HG03139 (cell line): ENCODE measurements around the gene MAB21L1.

Experiments
- ATAC-seq: cut with Tn5 transposase; IDR thresholded peaks from one replicate; pipeline ENCODE4 v1.9.1; 2021; ENCODE audit not compliant: unreplicated experiment

Gene MAB21L1

DNA sequence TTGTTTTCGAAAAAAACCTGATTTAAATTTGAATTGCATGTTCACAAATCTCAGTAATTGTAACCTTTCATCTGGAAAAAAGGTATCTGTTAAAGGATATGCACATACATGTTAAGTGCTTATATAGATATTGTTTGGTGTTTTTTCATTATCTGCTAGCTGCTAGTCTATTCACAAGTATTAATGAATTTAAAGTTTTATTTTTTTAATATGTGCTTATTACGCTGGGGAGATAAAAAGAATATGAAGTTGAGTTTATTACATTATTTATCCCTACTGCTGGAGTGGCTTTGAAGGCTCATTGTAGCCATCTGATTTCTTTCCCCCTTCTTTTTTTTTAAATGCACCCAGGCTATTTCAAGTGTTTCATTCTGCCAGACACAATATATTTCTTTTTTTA lies 3.9 kb upstream of the MAB21L1 start:
- ATAC-seq = no peak

DNA sequence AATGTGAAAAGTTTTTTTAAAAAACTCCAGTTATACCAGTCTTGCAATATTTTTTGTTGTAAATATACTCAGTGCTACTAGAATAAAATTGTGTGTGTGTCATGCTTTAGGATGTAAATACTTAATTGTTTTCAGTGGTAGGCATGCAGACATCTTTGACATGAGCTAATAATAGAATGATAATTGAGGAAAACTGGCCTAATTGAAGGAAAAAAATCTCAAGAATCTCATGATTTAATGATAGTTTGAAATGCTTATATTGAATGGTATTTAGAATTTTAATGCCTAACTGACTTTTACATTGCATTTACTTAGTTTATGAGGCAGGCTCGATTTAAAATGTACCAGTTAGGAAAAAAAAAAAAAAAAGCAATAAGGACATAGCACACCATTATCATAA lies 3.2 kb upstream of the MAB21L1 start:
- ATAC-seq = no peak

DNA sequence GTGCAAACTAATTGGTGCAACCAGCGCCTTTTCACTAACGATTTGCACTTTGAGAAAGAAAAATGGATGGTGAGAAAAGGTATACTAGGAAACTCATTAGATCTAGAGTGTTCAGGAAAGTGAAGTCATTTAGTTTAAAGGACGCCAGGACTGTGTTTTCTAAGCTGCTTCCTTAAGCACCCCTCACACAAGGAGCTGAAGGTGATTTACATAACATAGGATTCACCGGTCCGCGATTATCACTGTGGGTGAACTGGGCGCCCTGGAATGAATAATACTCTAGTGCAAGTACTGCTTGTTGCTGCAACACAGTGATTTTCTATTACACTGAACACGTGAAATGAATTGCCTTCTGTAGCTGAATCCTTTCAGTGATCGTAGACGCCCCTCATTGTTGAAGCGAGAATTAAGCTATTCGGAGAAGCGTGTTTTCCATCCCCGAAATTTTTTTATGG lies 2.6 kb upstream of the MAB21L1 start:
- no peak for ATAC-seq

DNA sequence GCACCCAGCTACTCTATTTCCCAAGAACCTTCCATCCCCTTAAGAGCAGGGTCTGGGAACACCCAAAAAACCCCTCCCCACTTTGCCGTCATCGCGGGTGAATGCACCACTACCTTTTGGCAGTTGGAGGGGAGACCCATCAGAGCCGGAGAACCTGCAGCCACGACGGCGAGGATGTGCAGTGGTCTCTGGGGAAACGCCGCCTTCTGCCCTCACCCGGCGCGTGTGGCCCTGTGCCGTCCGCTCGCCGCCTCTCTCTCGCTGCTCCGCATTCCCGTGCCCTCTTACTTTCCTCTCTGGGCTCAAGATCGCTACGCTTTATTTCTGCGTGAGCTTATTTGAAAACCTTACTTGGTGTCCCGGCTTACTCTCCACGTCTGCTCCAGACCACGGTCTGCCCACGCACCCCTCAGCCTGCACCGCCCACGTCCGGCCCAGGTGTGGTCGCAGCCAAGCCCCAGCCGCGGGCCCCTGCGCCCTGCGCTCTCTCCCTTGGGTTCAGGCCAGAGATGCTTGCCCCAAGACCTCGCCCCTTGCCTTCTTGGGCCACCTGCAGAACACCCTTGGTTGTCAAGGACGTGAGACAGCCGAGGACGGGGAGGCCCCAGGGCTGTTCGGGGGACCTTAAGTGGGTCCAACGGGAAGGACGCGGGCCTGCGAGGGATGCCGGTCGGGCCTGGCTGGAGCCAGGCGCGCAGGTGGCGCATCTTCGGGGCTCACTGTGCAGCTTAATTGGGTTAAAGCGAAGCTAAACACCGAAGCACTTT lies 2.0 kb upstream of the MAB21L1 start:
- ATAC-seq = no peak

- ATAC-seq = no peak
These were observed 977 bp upstream of the MAB21L1 start for GRCh38 chr13:35477386-35477946.

DNA sequence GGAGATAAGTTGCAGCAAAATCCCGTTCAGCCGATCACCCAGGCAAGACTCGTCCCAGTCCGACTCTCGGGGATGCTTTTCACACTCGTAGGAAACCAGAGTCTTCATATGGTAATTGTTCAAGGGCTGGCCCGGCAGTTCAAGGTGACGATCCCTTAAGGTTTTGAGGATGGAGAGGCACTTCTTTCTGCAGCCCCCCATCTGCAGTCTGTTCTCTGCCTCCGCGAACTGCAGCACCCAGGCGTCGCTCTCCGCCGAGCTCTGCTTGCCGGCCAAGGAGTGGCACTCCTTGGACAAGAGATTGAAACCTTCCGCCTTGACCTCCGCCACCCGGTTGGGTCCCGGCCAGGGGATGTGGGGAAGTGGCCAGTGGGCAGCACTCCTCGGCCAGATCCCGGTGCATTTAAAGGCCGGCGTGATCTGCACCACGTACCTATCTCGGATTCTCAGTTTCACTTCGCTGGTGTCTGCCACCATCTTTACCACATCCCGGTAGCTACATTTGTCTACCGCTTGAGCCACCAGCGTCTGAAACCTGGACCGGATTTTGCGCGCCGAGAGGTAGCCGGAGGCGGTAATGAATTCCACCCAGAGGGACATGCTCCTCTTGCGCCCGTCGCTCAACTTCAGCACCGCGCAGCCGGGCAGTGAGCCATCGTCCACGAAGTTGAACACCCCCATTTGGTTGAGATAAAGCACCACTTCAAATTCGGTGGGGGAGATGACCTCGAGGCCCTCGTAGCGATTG lies 1.1 kb downstream of the MAB21L1 start:
- no peak for ATAC-seq

- no peak for ATAC-seq
These were observed 1.8 kb downstream of the MAB21L1 start for GRCh38 chr13:35474496-35475211.

DNA sequence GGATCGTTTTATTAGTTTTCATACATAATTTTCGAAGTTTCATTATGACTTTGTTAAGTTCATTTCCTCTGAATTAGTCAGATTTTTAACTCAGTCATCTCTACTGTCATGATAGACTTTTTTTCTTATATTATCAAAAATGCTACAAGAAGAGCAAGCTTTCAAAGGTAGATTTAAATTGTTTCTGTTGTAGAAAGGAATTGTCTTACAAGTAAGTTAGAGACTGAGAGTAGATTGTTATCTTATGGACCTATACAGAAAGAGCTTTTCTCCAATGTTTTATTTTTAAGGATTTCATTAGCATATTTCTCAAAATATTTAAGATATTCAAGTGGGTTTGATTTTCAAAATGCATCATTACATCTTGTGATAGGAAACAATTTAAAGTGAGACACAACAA lies 2.7 kb downstream of the MAB21L1 start:
- ATAC-seq = no peak

DNA sequence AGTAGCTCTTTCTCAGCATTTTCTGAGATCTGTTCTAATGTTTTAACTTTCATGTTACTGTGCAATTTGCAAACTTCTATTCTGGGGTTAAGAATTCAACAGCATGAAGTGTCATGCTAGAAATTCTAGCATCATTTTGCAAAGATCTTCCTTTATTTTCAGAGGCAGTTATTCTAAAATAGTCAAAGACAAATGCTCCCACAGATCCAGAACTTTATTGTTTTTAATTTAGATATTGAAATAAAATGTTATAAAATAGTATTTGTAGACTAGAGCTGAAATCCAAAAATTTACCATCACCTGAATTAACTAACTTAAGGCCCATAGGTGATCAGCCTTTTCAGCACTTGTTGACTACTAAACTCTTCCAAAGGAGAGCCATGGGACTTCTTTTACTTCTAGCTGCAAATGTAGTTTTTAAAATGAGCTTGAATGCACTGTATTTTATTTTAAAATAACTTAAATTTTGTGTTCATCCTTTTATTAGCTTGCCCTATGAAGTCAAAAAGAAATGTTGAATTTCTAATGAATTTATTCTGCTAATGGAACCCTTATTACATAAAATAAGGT lies 3.2 kb downstream of the MAB21L1 start:
- ATAC-seq = no peak

GRCh38 chr13:35472323-35472881 lies 4.1 kb downstream of the MAB21L1 start:
- no peak for ATAC-seq

GRCh38 chr13:35471706-35472322 lies 4.7 kb downstream of the MAB21L1 start:
- ATAC-seq = no peak

DNA sequence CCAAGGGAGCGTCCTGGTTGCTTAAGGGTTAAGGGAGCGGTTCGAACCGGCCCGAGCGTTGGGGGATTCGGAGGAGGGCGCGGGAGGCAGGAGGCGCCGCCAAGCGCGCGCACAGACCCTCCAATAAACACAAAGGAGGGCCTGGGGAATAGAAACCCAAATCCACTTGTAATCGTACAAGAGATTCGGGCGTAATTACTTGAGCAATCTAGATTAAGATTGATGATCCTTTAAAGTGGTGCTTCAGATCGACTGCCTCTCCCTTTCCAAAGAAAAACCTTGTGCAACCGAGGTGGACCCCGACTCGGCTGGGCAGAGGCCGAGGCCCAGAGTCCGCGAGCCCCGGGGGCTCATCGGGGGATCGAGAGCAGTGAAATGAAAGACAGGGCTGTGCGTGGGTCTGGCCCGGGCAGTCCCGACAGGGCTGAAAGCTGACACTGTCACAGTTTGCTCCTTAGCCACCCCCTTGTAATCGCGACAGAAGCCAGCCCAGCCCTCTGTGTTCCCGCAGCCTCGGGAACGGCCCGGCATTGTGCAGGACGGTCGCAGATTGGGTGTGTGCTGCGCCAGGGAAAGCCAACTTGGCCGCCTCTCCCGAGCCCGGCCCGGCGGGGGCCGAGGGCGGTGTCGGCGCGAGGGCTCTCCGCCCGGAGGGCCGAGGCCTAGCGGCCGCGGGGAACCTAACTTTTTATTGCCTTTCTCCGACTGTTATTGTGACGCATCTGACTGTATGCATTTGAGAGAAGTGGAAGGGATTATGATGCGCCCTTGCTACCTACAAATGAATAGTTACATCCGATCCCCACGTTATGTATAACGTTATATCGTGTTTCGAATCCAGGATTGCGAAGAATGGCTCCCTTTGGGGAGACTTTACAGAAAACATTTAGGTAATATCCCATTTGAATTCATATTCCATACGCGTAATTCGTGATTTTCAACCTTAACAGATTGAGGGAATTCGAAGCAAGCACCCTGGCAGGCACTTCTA lies 5.5 kb downstream of the MAB21L1 start:
- no peak for ATAC-seq

DNA sequence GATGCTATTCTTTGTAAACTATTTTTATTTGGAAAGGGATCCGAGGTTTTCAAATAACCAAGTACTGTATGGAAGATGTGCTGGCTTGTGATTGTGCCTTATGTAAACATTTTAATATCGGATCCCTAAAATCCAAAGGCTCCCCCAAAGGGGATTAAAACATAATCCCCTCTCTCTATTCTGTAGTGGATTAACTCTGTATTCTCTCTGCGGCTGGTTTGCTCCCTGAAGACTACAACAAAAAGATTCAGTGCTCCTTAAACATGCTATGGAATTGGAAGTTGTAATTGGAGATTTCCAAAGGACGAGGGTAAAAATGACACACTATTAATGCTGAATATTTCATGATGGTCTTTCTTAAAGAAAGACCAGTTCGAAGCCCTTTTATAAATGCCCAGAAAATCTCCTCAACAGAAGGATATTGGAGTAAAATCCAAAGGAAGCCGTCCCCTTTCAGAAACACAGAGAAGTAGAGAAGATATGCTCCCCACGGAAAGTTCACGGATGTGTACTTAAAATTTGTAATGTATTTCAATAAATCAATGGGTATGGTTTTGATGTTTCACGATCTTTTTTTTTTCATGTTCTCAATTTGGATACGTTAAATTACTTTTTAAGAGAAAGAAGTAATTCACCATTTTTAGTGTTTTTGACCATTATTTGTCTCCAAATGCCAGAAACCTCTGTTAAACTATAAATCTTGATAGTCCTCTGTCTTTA lies 6.5 kb downstream of the MAB21L1 start:
- ATAC-seq = no peak

- no peak for ATAC-seq
These were observed 8.3 kb downstream of the MAB21L1 start for GRCh38 chr13:35468195-35468594.

DNA sequence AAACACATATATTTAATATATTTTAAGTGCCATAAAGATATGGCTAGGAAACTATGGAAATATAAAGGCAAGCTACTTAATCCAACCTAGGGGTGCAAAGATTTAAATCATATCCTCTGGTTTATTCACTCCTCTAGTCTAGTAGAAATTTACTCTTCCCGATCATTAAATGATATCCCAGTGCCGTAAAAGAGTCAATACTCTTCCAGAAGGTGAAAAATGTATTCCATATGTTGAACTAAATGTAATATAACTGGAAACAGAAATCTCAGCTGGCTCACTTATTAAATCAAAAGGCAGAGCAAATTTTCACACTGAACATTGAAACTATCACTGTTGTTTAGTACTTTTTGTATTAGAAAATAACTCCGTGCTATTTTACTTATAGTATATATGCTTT lies 11.1 kb downstream of the MAB21L1 start:
- ATAC-seq = no peak

- no peak for ATAC-seq
These were observed 16.4 kb downstream of the MAB21L1 start for GRCh38 chr13:35460061-35460460.

DNA sequence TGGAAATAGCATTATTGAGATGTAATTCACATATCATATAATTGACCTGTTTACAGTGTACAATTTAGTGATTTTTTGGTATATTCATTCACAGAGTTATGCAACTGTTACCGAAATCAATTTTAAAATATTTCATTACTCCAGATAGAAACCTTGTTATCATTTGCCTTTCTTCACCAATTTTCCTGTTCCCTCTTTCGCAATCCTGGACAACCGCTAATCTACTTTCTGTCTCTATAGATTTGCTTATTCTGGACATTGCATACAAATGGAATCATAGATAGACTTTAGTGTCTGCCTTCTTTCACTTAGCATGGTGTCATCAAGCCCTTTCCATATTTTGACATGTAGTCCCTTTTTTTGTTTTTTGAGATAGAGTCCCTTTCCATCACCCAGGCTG lies 19.2 kb downstream of the MAB21L1 start:
- ATAC-seq = no peak

GRCh38 chr13:35455022-35455421 lies 21.5 kb downstream of the MAB21L1 start:
- ATAC-seq = no peak

DNA sequence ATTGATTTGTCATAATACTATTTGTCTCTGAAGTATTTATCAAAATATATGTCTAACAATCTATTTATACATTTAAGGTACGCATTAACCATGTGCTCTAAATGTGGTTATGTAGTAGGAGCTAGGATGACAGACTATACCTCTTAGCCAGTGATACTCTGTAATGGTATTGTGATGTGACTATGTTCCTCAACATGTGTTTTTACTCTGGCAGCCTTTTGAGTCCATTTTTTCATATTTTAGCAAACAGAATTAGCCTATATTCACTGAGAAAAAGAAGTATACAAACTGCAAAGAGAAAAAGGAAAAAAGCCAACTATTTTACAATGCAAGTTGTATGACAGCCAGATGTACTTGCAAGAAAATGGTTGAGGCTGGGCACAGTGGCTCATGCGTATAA lies 26.7 kb downstream of the MAB21L1 start:
- no peak for ATAC-seq
